PC-3 (cell line): ENCODE measurements around the gene USP32. TPM values are rescaled to one million over a fixed set of nuclear protein-coding genes. Genes with fewer than 3 reads are reported as not detected.

ENCODE experiments used
- ATAC-seq: fragments of 200-7000 bp; cut with Tn5 transposase; 2 replicates; pipeline ENCODE4 v1.9.1; 2020; ENCODE audit warnings: mild to moderate bottlenecking, moderate library complexity
- BruUV-seq: library from RNA; stranded (reverse); fragments of 400-500 nt; replicated peaks from 2 replicates; lab custom pipeline; 2021; lab: Mats Ljungman, UMichigan
- CTCF ChIA-PET: fragments of 300-600 bp; sonication (Branson Sonifier 250); formaldehyde crosslinking; loops from one replicate; lab custom pipeline; 2022; ENCODE audit warnings: antibody characterized with exemption; lab: Charles Lee
- POLR2A ChIA-PET: fragments of 300-600 bp; sonication (Branson Sonifier 250); formaldehyde crosslinking; loops from one replicate; lab custom pipeline; 2022; ENCODE audit warnings: antibody characterized with exemption; ENCODE audit not compliant: unreplicated experiment; lab: Charles Lee
- DNase-seq: peaks from one replicate; pipeline ENCODE4 v3.0.0-alpha.2; 2015
- H2AFZ ChIP-seq: fragments of 300-600 bp; sonication (generic); 2 replicates; pipeline ENCODE4 v1.6.0; 2016; ENCODE audit warnings: antibody characterized with exemption, low read length
- H3F3A ChIP-seq: fragments of 300-600 bp; sonication (generic); one replicate; pipeline ENCODE4 v1.6.0; 2017; ENCODE audit warnings: antibody characterized with exemption, low read length, control low read depth, mild to moderate bottlenecking; ENCODE audit not compliant: unreplicated experiment
- H3K27ac ChIP-seq: fragments of 300-600 bp; sonication (generic); 2 replicates; pipeline ENCODE4 v1.5.1; 2016; ENCODE audit warnings: mild to moderate bottlenecking, low read length
- H3K27me3 ChIP-seq: fragments of 300-600 bp; sonication (generic); 2 replicates; pipeline ENCODE4 v1.6.1; 2016; ENCODE audit warnings: low read length, mixed read lengths
- H3K36me3 ChIP-seq: fragments of 300-600 bp; sonication (generic); 2 replicates; pipeline ENCODE4 v1.6.1; 2016; ENCODE audit warnings: low read depth, mixed run types, low read length, mixed read lengths
- H3K4me1 ChIP-seq: fragments of 300-600 bp; sonication (generic); 2 replicates; pipeline ENCODE4 v1.5.1; 2016; ENCODE audit warnings: low read length; ENCODE audit not compliant: insufficient read depth
- H3K4me2 ChIP-seq: fragments of 300-600 bp; sonication (generic); 2 replicates; pipeline ENCODE4 v1.6.0; 2016; ENCODE audit warnings: low read length
- H3K4me3 ChIP-seq: fragments of 300-600 bp; sonication (generic); 2 replicates; pipeline ENCODE4 v1.5.1; 2016; ENCODE audit warnings: mild to moderate bottlenecking, low read length, mixed read lengths
- H3K79me2 ChIP-seq: fragments of 300-600 bp; sonication (generic); 2 replicates; pipeline ENCODE4 v1.6.1; 2017; ENCODE audit warnings: low read length, mixed read lengths
- H3K9ac ChIP-seq: fragments of 300-600 bp; sonication (generic); 2 replicates; pipeline ENCODE4 v1.6.0; 2016; ENCODE audit warnings: mild to moderate bottlenecking, low read length
- H3K9me2 ChIP-seq: fragments of 300-600 bp; sonication (generic); replicated peaks from 2 replicates; pipeline ENCODE4 v1.6.1; 2016; ENCODE audit warnings: mixed run types, low read length, mixed read lengths
- H3K9me3 ChIP-seq: fragments of 300-600 bp; sonication (generic); 2 replicates; pipeline ENCODE4 v1.6.1; 2016; ENCODE audit warnings: low read length, mixed read lengths
- H4K20me1 ChIP-seq: fragments of 300-600 bp; sonication (generic); 2 replicates; pipeline ENCODE4 v1.6.1; 2016; ENCODE audit warnings: low read length, mixed read lengths
- EZH2 ChIP-seq: fragments of 300-600 bp; sonication (generic); IDR thresholded peaks from one replicate; pipeline ENCODE4 v1.6.1; 2017; ENCODE audit warnings: antibody characterized with exemption, mild to moderate bottlenecking, low read length; ENCODE audit not compliant: unreplicated experiment
- EZH2phosphoT487 ChIP-seq: fragments of 300-600 bp; sonication (generic); IDR thresholded peaks from 2 replicates; pipeline ENCODE4 v1.6.1; 2018; ENCODE audit warnings: mild to moderate bottlenecking, antibody characterized with exemption, low read length, borderline replicate concordance
- intact Hi-C: fragments of 100-400 bp; cut with micrococcal nuclease; formaldehyde crosslinking; loops from 2 replicates; pipeline ENCODE4 v1.9.0; 2023
- total RNA-seq: library from RNA; depleted of rRNA; stranded (reverse); fragments of >200 nt; gene quantifications from 2 replicates; pipeline ENCODE4 v1.2.3, GENCODE V29; 2014
- TF ChIP-seq, protein P1 (sequence below): fragments of 300-600 bp; sonication (generic); conservative IDR thresholded peaks from 2 replicates; pipeline ENCODE4 v1.5.1; 2017; ENCODE audit warnings: antibody characterized with exemption, low read depth, mild to moderate bottlenecking, low read length

The USP32 gene
- total RNA-seq, 1 experiment from 2014 or later = 34.1 TPM

DNA sequence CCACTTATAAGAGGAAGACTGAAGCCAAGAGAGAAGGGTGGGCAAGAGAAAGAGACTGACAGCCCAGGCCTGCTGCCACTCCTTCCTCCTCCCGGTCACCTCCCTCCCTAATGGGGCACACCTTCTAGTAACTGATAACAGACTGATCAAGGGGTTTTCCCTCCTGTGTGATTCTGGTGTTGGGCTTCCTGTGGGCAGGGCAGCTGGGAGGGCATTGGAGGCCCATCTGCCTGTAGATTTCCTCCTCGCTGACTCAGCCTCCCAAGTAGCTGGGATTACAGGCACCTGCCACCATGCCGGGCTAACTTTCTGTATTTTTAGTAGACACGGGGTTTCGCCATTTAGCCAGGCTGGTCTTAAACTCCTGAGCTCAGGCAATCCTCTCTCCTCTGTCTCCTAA is 226.0 kb downstream of the USP32 start:
- no peaks in the 10 kb centered on the region for H4K20me1 ChIP-seq
- no peaks in the 10 kb centered on the region for H3K9me2 ChIP-seq
- no TSS peak for BruUV-seq
- ChIA-PET POLR2A (no interaction called here), CTCF (no interaction called here)
- H3K9me3 ChIP-seq = no peaks in the 10 kb centered on the region
- H3K79me2 ChIP-seq = no peaks in the 10 kb centered on the region
- intact Hi-C loops = no loop called here
- H3K27me3 ChIP-seq = no peaks in the 10 kb centered on the region
- no peak for TF ChIP-seq EZH2
- TF ChIP-seq, protein P1, sequence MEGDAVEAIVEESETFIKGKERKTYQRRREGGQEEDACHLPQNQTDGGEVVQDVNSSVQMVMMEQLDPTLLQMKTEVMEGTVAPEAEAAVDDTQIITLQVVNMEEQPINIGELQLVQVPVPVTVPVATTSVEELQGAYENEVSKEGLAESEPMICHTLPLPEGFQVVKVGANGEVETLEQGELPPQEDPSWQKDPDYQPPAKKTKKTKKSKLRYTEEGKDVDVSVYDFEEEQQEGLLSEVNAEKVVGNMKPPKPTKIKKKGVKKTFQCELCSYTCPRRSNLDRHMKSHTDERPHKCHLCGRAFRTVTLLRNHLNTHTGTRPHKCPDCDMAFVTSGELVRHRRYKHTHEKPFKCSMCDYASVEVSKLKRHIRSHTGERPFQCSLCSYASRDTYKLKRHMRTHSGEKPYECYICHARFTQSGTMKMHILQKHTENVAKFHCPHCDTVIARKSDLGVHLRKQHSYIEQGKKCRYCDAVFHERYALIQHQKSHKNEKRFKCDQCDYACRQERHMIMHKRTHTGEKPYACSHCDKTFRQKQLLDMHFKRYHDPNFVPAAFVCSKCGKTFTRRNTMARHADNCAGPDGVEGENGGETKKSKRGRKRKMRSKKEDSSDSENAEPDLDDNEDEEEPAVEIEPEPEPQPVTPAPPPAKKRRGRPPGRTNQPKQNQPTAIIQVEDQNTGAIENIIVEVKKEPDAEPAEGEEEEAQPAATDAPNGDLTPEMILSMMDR = no peak
- TF ChIP-seq EZH2phosphoT487 = no peak
- H3K36me3 ChIP-seq = no peaks in the 10 kb centered on the region
- H3K4me3 ChIP-seq = no peak overlapping the region
- no peak for ATAC-seq
- H3K27ac ChIP-seq = no peak overlapping the region
- peaks cover 12% of the 10 kb centered on the region; the same call in 1 of the 2 replicates for H3K4me1 ChIP-seq
- no peak overlapping the region for H2AFZ ChIP-seq
- H3K4me2 ChIP-seq = no peak overlapping the region
- DNase-seq = no peak
- no peaks in the 10 kb centered on the region for H3F3A ChIP-seq
- H3K9ac ChIP-seq = no peak overlapping the region

DNA sequence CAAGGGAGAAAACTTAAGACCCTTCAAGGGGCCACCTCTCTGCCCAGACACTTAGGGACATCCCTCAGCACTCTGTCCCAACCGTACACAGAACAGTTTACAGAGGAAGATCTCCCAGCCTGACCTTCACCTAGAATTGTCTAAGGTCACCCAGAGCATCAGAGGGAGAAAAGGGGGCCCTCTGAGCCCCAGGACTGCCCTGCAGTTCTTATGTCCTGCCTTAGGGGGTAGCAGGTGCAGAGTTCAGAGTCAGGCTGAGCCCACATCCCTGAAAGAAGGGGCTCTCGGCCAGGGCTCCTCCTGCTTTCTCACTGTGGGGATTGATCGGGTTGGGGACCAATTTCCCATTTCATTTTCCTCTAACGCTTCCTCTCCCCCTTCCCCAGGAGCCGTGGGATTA is 226.7 kb downstream of the USP32 start:
- DNase-seq (no peak), ATAC-seq (no peak)
- Histone ChIP-seq H3K4me1 (peaks cover 12% of the 10 kb centered on the region; the same call in 1 of the 2 replicates), H3K36me3 (no peaks in the 10 kb centered on the region), H4K20me1 (no peaks in the 10 kb centered on the region), H3K9me3 (no peaks in the 10 kb centered on the region), H3K27ac (no peak overlapping the region), H3K79me2 (no peaks in the 10 kb centered on the region), H3K4me3 (no peak overlapping the region), H2AFZ (no peak overlapping the region), H3K27me3 (no peaks in the 10 kb centered on the region), H3K9me2 (no peaks in the 10 kb centered on the region), H3K9ac (no peak overlapping the region), H3F3A (no peaks in the 10 kb centered on the region), H3K4me2 (no peak overlapping the region)
- POLR2A ChIA-PET = no interaction called here
- no TSS peak for BruUV-seq
- no peak for TF ChIP-seq EZH2phosphoT487
- TF ChIP-seq, protein P1 = no peak
- no peak for TF ChIP-seq EZH2
- CTCF ChIA-PET = no interaction called here
- intact Hi-C loops = no loop called here

DNA sequence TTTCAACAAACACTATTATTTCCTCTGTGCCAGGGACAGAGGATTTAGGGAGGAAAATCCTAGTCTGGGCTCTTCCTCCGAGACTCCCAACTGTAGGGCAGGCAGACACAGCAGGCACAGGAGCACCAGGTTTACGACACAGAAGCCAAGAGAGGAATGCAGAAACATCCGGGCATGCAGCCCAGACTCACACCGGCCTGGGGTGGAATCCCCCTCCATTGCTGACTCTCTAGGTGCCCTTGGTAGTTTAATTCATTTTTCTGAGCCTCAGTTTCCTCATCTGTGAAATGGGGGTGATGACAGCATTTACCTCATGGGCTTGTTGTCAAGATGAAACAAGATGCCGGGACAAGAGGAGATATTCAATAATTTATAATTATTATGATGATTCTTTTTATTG is 227.2 kb downstream of the USP32 start:
- peaks cover 12% of the 10 kb centered on the region; the same call in 1 of the 2 replicates for H3K4me1 ChIP-seq
- H3K36me3 ChIP-seq = no peaks in the 10 kb centered on the region
- H3F3A ChIP-seq = no peaks in the 10 kb centered on the region
- H3K27ac ChIP-seq = no peak overlapping the region
- H3K4me2 ChIP-seq = no peak overlapping the region
- no TSS peak for BruUV-seq
- ATAC-seq = no peak
- intact Hi-C loops = no loop called here
- H4K20me1 ChIP-seq = no peaks in the 10 kb centered on the region
- H3K9me2 ChIP-seq = no peaks in the 10 kb centered on the region
- TF ChIP-seq, protein P1 = no peak
- TF ChIP-seq EZH2phosphoT487 (no peak), EZH2 (no peak)
- H3K4me3 ChIP-seq = no peak overlapping the region
- no peak for DNase-seq
- H3K27me3 ChIP-seq = no peaks in the 10 kb centered on the region
- CTCF ChIA-PET = no interaction called here
- no peaks in the 10 kb centered on the region for H3K79me2 ChIP-seq
- no peak overlapping the region for H3K9ac ChIP-seq
- POLR2A ChIA-PET = no interaction called here
- H3K9me3 ChIP-seq = no peaks in the 10 kb centered on the region
- no peak overlapping the region for H2AFZ ChIP-seq
